Measurements from ENCODE around the gene RALGPS2.
"Not testable (repeated sequence)": the region's sequence is repeated elsewhere in the genome, so short reads cannot be mapped to it uniquely, and the experiment has no call there.

The RALGPS2 gene

DNA sequence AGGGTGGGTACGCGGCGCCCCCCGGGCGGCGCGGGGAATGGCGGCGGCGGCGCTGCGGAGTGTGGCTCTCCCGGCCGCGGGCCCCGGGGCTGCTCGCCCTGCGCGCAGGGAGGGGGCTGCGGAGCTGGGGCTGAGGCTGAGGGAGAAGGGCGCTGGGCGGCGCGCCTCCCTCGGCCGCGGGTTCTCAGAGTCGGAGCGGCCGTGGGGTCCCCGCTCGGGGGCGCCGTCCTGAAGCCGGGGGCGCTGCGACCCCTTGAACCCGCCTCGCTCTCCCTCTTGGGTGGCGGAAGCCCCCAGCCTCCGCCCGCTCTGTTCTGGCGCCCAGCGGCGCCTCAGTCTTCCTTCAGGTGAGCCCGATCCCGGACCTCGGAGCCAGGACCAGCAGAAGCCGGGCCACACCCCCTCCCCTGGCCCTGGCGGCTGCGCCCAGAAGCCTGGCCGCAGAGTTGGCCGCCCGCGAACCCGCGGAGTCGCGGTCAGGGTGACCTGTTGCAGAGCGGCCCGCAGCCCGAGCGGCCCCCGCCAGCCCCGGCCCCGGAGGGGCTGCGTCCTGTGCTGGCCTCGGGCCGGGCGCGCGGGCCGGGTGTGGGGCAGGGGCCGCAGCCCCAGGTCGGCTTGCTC is 532 bp downstream of the RALGPS2 start:
- DNase-seq: no peak

GRCh38 chr1:178726087-178726517 is 1.1 kb downstream of the RALGPS2 start:
- no peak for DNase-seq

DNA sequence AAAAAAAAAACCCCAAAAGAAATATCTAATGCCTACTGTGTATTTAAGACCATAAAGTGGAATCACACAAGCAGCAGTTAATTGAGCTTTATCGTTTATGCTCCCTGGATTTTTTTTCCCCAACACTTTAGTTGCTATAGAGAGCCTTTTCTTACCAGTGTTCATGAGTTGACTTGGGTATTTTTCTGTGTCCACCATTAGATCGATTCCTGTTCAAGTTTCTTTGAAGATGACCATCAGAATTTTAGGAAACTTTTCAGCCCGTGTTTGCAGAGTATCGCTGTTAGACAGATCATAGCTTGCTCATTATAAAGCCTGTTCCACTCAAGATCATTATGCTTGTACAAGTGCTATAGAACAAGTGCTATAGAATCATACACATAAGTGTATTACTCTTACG is 1.5 kb downstream of the RALGPS2 start:
- no peak for DNase-seq

DNA sequence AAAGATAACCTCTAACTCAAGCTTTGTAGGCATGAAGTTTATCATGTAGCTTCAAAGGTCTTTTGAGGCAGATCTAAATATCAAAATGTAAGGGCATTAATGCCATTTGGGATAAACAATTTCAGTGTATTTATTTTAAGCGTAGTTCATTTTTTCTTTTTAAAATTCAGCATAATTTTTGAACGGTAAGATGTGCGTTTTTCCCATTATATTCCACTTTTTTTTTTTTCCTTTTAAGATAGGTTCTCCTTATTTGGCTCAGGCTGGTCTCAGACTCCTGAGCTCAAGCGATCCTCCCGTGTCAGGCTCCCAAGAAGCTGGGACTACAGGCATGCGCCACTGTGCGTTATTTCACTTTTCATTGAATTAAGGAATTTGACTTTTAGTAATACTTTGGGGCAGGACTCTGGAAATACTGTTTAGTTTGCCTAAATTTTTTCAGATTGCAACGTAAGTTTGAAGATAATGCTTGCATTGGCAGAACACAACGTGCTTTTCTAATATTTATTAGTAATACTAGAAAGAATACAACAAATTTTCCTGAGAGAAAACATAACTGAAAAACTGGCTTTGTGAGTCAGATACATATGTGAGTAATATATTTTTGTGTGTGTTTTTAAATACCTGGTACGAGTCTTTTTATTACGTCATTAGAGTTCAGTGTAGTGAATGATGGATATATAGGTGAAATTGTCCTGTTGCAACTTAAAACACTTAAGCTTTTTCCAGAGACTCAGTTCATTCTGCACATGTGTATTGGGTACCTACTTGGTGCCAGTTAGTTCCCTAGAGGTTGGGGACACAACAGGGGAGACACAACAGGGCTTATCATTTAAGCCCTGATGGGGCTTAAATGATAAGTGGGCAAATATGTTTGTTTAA is 2.2 kb downstream of the RALGPS2 start:
- no peak for DNase-seq

DNA sequence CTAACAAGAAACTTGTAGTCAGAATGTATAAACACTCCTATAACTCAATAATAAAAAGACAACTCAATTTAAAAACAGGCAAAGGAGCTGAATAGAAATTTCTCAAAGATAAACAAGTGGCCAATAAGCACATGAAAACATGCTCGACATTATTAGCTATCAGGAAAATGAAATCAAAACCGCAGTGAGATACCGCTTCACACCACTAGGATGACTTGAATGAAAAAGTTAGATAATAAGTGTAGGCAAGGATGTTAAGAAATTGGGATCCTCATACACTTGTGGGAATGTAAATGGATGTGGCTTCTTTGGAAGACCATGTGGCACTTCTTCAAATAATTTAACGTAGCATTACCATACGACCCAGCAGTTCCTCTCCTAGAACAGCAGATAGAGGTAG is 8.9 kb downstream of the RALGPS2 start:
- no peak for DNase-seq

DNA sequence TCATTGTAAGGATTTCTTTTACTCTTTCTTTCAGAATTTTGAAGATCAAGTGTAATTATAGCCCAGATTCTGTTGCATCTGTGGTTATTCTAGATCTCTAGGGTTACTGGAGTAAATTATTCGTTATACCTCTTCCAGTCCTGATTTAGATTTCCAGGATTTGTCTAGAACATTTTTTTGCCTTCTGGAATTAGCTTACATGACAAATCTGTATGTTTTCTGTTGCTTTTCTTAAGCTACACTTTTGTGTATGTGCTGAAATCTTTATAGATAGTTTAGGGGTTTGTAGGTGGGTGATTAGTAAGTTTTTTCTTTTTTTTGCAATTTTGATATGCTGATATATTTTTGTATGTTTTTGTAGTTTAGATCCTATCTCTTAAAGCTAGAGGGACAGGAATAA is 13.7 kb downstream of the RALGPS2 start:
- no peak for DNase-seq

DNA sequence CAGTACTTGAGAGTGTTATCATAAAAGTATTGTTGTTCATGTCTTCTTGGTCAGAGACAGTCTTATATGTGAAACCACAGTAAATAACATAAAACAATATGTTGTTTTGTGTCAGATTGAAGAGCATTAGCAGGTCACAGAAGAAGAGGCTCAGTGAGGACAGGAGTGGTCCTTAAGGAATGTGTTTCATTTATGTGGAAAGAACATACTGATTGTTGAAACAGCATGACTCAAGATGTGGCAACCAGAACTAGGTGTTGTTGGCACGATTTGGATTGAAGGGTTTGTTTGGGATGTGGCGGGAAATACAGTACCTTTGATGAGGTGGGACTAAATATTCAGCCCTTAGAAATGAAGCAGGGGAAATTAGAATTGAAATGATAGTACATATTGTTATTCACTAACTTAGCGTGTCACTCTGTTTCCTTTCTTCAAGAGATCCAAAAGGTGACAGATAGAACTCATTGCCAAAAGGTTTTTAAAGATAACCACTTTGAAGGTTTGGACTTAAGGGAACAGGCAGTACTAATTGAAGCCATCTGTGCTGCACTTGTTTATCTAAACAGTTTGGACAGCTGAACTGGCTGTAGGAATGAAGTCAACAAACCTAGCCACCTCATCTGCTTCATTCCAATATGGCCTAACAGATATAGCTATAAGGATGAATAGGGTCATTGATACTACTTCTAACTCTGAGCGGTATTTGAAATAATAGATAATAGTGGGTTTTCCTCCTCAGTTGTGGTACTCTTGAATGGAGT is 14.4 kb downstream of the RALGPS2 start:
- no peak for DNase-seq

DNA sequence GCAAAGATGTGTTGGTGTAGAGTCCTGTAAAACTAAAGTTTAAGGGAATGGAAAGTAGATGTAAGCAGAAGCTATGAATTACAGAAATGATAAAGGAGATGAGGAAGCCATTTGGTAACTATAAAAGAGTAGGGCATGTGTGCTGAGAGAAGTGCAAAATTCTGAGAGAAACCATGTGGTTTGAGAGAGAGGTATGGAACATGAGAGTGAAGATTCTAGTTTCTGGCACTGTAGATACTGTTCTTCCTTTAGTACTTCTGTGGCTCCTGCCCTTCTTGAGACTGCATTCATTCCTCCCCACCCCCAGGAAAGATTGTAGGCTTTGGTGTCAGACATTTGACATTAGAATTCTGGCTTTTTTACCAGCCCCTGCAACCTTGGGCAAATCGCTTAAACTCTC is 15.4 kb downstream of the RALGPS2 start:
- no peak for DNase-seq

GRCh38 chr1:178740924-178741323 is 15.9 kb downstream of the RALGPS2 start:
- DNase-seq: no peak

DNA sequence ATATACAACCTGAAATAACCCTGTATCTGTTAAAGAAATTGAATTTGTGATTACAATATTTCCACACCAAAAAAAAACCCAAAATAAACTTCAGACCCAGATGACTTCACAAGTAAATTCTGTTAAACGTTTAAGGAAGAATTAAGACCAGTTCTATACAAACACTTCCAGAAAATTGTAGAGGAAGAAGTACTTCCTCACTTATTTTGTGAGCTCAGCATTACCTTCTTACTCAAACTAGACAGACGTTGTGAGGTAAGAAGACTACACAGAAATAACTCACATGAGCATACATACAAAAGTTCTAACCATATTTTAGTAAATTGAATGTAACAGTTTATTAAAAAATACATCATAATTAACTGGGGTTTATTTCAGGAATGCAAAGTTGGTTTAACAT is 18.8 kb downstream of the RALGPS2 start:
- no peak for DNase-seq

DNA sequence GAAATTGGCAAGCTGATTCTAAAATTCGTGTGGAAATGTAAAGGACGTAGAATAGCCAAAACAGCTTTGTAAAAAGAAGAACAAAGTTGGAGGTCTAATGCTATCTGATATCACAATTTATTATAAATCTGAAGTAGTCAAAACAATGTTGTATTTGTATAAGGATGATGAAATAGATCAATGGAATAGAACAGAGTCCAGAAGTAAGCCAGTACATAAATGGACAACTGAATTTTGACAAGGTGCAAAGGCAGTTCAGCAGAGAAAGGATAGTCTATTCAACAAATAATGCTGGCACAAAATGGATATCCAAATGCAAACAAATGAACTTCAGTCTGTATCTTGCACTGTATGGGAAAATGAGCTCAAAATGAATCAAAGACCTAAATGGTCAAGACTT is 20.2 kb downstream of the RALGPS2 start:
- no peak for DNase-seq

GRCh38 chr1:178746345-178746744 is 21.3 kb downstream of the RALGPS2 start:
- DNase-seq: no peak

GRCh38 chr1:178747361-178747760 is 22.3 kb downstream of the RALGPS2 start:
- DNase-seq: not testable (repeated sequence)

DNA sequence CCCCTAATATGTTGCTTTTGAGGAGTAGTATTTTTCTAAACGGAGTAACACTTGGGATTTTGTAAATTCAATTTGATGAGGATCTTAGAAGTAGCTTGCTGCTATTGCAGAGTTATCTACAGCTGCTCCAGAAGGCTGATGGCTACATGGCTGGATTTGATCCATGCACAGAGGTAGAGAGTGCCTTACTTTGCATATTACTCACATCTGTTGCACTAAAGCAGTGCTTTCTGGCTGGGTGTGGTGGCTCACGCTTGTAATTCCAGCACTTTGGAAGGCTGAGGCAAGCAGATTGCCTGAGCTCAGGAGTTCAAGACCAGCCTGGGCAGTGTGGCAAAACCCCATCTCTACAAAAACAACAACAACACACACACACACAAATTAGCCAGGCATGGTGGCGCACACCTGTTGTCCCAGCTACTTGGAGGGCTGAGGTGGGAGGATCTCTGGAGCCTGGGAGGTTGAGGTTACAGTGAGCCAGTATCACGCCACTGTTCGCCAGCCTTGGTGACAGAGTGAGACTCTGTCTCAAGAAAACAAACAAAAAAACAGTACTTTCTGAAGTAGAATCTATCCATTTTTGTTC is 24.6 kb downstream of the RALGPS2 start:
- no peak for DNase-seq

GRCh38 chr1:178751046-178751445 is 26.0 kb downstream of the RALGPS2 start:
- no peak for DNase-seq

GRCh38 chr1:178752891-178753290 is 27.8 kb downstream of the RALGPS2 start:
- no peak for DNase-seq

- DNase-seq: not testable (repeated sequence)
These were observed 29.7 kb downstream of the RALGPS2 start for GRCh38 chr1:178754655-178755256.

GRCh38 chr1:178768423-178768822 is 43.4 kb downstream of the RALGPS2 start:
- DNase-seq: peak; percentile 32

GRCh38 chr1:178772952-178773351 is 47.9 kb downstream of the RALGPS2 start:
- DNase-seq: no peak

DNA sequence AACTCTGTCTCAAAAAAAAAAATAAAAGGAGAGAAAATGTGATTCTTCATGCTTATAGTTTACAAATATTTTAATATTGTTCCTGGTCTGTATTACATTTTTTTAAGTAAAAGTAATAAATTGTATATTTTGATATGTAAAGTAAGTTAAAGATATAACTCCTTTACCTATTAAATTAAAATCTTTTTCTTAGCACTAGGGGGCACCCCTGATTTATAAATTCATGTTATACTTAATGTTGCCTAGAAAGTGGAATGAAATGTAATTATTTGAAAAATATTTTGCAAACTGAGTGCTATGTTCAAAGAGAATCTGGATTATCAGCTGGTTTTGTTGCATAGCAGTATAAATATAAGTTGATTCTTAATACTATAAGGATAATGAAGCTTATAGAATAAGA is 49.2 kb downstream of the RALGPS2 start:
- peak; percentile 14 for DNase-seq

GRCh38 chr1:178776553-178776952 is 51.5 kb downstream of the RALGPS2 start:
- no peak for DNase-seq

- no peak for DNase-seq
These were observed 56.7 kb downstream of the RALGPS2 start for GRCh38 chr1:178781533-178782330.

All from NCI-H446 treated with DMSO at 0.1 percent for 48 hours (cell line).